ENCODE data around the gene ECHDC3.
"Not testable (repeated sequence)": the region's sequence is repeated elsewhere in the genome, so short reads cannot be mapped to it uniquely, and the experiment has no call there.

Gene ECHDC3

GRCh38 chr10:11742009-11742778 lies at the start of gene ECHDC3:
TSS of gene ECHDC3 (plus strand) at chr10:11742382. CDS start at chr10:11742577, 195 bp downstream.
- DNase-seq: peak; percentile 12
- in situ Hi-C loops (cut with HindIII; ENCODE audit: low pct_ligation_motif_present, low pct_unique_long_range_greater_than_20kb, low sequenced_read_pairs): no loop called here

GRCh38 chr10:11693376-11693775 lies 48.8 kb upstream of the ECHDC3 start:
- in situ Hi-C loops (cut with HindIII; ENCODE audit: low pct_ligation_motif_present, low pct_unique_long_range_greater_than_20kb, low sequenced_read_pairs): no loop called here
- no peak for DNase-seq

GRCh38 chr10:11695779-11696178 lies 46.4 kb upstream of the ECHDC3 start:
- in situ Hi-C loops (cut with HindIII; ENCODE audit: low pct_ligation_motif_present, low pct_unique_long_range_greater_than_20kb, low sequenced_read_pairs): no loop called here
- no peak for DNase-seq

GRCh38 chr10:11697718-11698527 lies 44.3 kb upstream of the ECHDC3 start:
- in situ Hi-C loops (cut with HindIII; ENCODE audit: low pct_ligation_motif_present, low pct_unique_long_range_greater_than_20kb, low sequenced_read_pairs): no loop called here
- no peak for DNase-seq

GRCh38 chr10:11698691-11699549 lies 43.3 kb upstream of the ECHDC3 start:
- in situ Hi-C loops (cut with HindIII; ENCODE audit: low pct_ligation_motif_present, low pct_unique_long_range_greater_than_20kb, low sequenced_read_pairs): no loop called here
- DNase-seq: no peak

- DNase-seq: no peak
- in situ Hi-C loops (cut with HindIII; ENCODE audit: low pct_ligation_motif_present, low pct_unique_long_range_greater_than_20kb, low sequenced_read_pairs): no loop called here
Measured at GRCh38 chr10:11699550-11700097, 42.6 kb upstream of the ECHDC3 start.

- DNase-seq: no peak
- in situ Hi-C loops (cut with HindIII; ENCODE audit: low pct_ligation_motif_present, low pct_unique_long_range_greater_than_20kb, low sequenced_read_pairs): no loop called here
Measured at GRCh38 chr10:11700539-11700938, 41.6 kb upstream of the ECHDC3 start.

GRCh38 chr10:11701451-11702095 lies 40.6 kb upstream of the ECHDC3 start:
- no peak for DNase-seq
- in situ Hi-C loops (cut with HindIII; ENCODE audit: low pct_ligation_motif_present, low pct_unique_long_range_greater_than_20kb, low sequenced_read_pairs): no loop called here

- DNase-seq: no peak
Measured at GRCh38 chr10:11702264-11702663, 39.9 kb upstream of the ECHDC3 start.

GRCh38 chr10:11704092-11704491 lies 38.1 kb upstream of the ECHDC3 start:
- no peak for DNase-seq
- in situ Hi-C loops (cut with HindIII; ENCODE audit: low pct_ligation_motif_present, low pct_unique_long_range_greater_than_20kb, low sequenced_read_pairs): no loop called here

More at GRCh38 chr10:11702264-11702663, 39.9 kb upstream of the ECHDC3 start:
- in situ Hi-C loops (cut with HindIII; ENCODE audit: low pct_ligation_motif_present, low pct_unique_long_range_greater_than_20kb, low sequenced_read_pairs): no loop called here

GRCh38 chr10:11705722-11706121 lies 36.5 kb upstream of the ECHDC3 start:
- DNase-seq: no peak
- in situ Hi-C loops (cut with HindIII; ENCODE audit: low pct_ligation_motif_present, low pct_unique_long_range_greater_than_20kb, low sequenced_read_pairs): no loop called here

GRCh38 chr10:11706895-11707567 lies 35.2 kb upstream of the ECHDC3 start:
- in situ Hi-C loops (cut with HindIII; ENCODE audit: low pct_ligation_motif_present, low pct_unique_long_range_greater_than_20kb, low sequenced_read_pairs): no loop called here
- DNase-seq: no peak

GRCh38 chr10:11707624-11708350 lies 34.4 kb upstream of the ECHDC3 start:
- DNase-seq: no peak
- in situ Hi-C loops (cut with HindIII; ENCODE audit: low pct_ligation_motif_present, low pct_unique_long_range_greater_than_20kb, low sequenced_read_pairs): no loop called here

GRCh38 chr10:11708801-11709200 lies 33.4 kb upstream of the ECHDC3 start:
- in situ Hi-C loops (cut with HindIII; ENCODE audit: low pct_ligation_motif_present, low pct_unique_long_range_greater_than_20kb, low sequenced_read_pairs); DNase-seq: not testable (repeated sequence)

GRCh38 chr10:11712744-11713143 lies 29.4 kb upstream of the ECHDC3 start:
- no peak for DNase-seq
- in situ Hi-C loops (cut with HindIII; ENCODE audit: low pct_ligation_motif_present, low pct_unique_long_range_greater_than_20kb, low sequenced_read_pairs): no loop called here

GRCh38 chr10:11713186-11713743 lies 28.9 kb upstream of the ECHDC3 start:
- no peak for DNase-seq
- in situ Hi-C loops (cut with HindIII; ENCODE audit: low pct_ligation_motif_present, low pct_unique_long_range_greater_than_20kb, low sequenced_read_pairs): no loop called here

- in situ Hi-C loops (cut with HindIII; ENCODE audit: low pct_ligation_motif_present, low pct_unique_long_range_greater_than_20kb, low sequenced_read_pairs): no loop called here
- DNase-seq: no peak
Measured at GRCh38 chr10:11713963-11714362, 28.2 kb upstream of the ECHDC3 start.
